WTC11 (cell line): ENCODE measurements around the gene PXDC1. TPM values are rescaled to one million over a fixed set of nuclear protein-coding genes. Genes with fewer than 3 reads are reported as not detected.

Experiments
- ATAC-seq: fragments of 200-7000 bp; cut with Tn5 transposase; 2 replicates; pipeline ENCODE4 v1.10.0; 2021; ENCODE audit warnings: mild to moderate bottlenecking, moderate library complexity
- CTCF ChIA-PET: fragments of 300-600 bp; sonication (Branson Sonifier 250); formaldehyde crosslinking; loops from one replicate; lab custom pipeline; 2021; ENCODE audit warnings: antibody characterized with exemption; lab: Charles Lee
- POLR2A ChIA-PET: fragments of 350-600 bp; sonication (Branson Sonifier 250); formaldehyde crosslinking; loops from one replicate; lab custom pipeline; 2021; ENCODE audit warnings: antibody characterized with exemption; lab: Charles Lee
- DNase-seq: peaks from one replicate; pipeline ENCODE4 v3.0.0; 2021; ENCODE audit warnings: low spot score
- H3K27ac Mint-ChIP-seq: 2 replicates; pipeline ENCODE4 v1.8.0; 2021; ENCODE audit warnings: mixed read lengths
- H3K27me3 Mint-ChIP-seq: 2 replicates; pipeline ENCODE4 v1.8.0; 2021; ENCODE audit warnings: low read depth, mild to moderate bottlenecking, moderate library complexity, mixed read lengths
- H3K36me3 Mint-ChIP-seq: 2 replicates; pipeline ENCODE4 v1.8.0; 2021; ENCODE audit warnings: mixed read lengths
- H3K4me1 Mint-ChIP-seq: 2 replicates; pipeline ENCODE4 v1.8.0; 2022; ENCODE audit warnings: mixed read lengths
- H3K4me3 Mint-ChIP-seq: 2 replicates; pipeline ENCODE4 v1.8.0; 2021; ENCODE audit warnings: mild to moderate bottlenecking, moderate library complexity, mixed read lengths
- H3K9me3 Mint-ChIP-seq: 2 replicates; pipeline ENCODE4 v1.8.0; 2021; ENCODE audit warnings: mixed read lengths
- GABPB1 ChIP-seq: sonication (generic); formaldehyde crosslinking; IDR thresholded peaks from 2 replicates; pipeline ENCODE4 v1.8.1; 2023; ENCODE audit warnings: mild to moderate bottlenecking, missing genetic modification reagents
- GTF2I ChIP-seq: fragments of 250-450 bp; sonication (Bioruptor Pico); conservative IDR thresholded peaks from 2 replicates; pipeline ENCODE4 v1.4.0; 2021; ENCODE audit warnings: mild to moderate bottlenecking
- JUN ChIP-seq: sonication (generic); formaldehyde crosslinking; IDR thresholded peaks from 2 replicates; pipeline ENCODE4 v1.8.0; 2023; ENCODE audit warnings: mild to moderate bottlenecking, missing genetic modification reagents
- NFE2L1 ChIP-seq: sonication (generic); formaldehyde crosslinking; IDR thresholded peaks from 2 replicates; pipeline ENCODE4 v1.8.1; 2023; ENCODE audit warnings: missing genetic modification reagents
- NFYB ChIP-seq: sonication (generic); formaldehyde crosslinking; conservative IDR thresholded peaks from 2 replicates; pipeline ENCODE4 v1.8.0; 2022; ENCODE audit warnings: low read depth, missing genetic modification reagents
- NR1H2 ChIP-seq: sonication (generic); formaldehyde crosslinking; IDR thresholded peaks from 2 replicates; pipeline ENCODE4 v1.9.0; 2021; ENCODE audit warnings: mild to moderate bottlenecking, moderate library complexity, missing genetic modification reagents
- OVOL2 ChIP-seq: fragments of 250-450 bp; sonication (Bioruptor Pico); IDR thresholded peaks from 2 replicates; pipeline ENCODE4 v1.9.0; 2021; ENCODE audit warnings: mild to moderate bottlenecking, borderline replicate concordance
- SMAD4 ChIP-seq: sonication (generic); formaldehyde crosslinking; IDR thresholded peaks from 2 replicates; pipeline ENCODE4 v1.8.0; 2022; ENCODE audit warnings: mild to moderate bottlenecking, missing genetic modification reagents
- SOX15 ChIP-seq: fragments of 250-450 bp; sonication (Bioruptor Pico); IDR thresholded peaks from 2 replicates; pipeline ENCODE4 v1.9.0; 2021; ENCODE audit warnings: mild to moderate bottlenecking
- TEAD1 ChIP-seq: sonication (generic); formaldehyde crosslinking; IDR thresholded peaks from 2 replicates; pipeline ENCODE4 v1.8.0; 2022; ENCODE audit warnings: mild to moderate bottlenecking, missing genetic modification reagents
- TP53 ChIP-seq: sonication (generic); formaldehyde crosslinking; IDR thresholded peaks from 2 replicates; pipeline ENCODE4 v1.8.1; 2023; ENCODE audit warnings: mild to moderate bottlenecking, missing genetic modification reagents
- ZNF138 ChIP-seq: sonication (generic); formaldehyde crosslinking; conservative IDR thresholded peaks from 2 replicates; pipeline ENCODE4 v1.8.1; 2022; ENCODE audit warnings: mild to moderate bottlenecking, moderate library complexity, missing genetic modification reagents
- ZNF232 ChIP-seq: sonication (generic); formaldehyde crosslinking; IDR thresholded peaks from 2 replicates; pipeline ENCODE4 v1.8.0; 2022; ENCODE audit warnings: mild to moderate bottlenecking, missing genetic modification reagents
- ZNF396 ChIP-seq: fragments of 250-450 bp; sonication (Bioruptor Pico); IDR thresholded peaks from 2 replicates; pipeline ENCODE4 v1.8.0; 2021; ENCODE audit warnings: mild to moderate bottlenecking, moderate library complexity, borderline replicate concordance
- total RNA-seq: library from RNA; stranded (reverse); gene quantifications from 3 replicates; pipeline ENCODE4 v1.2.3, GENCODE V29; 2021
- TF ChIP-seq, protein P1 (sequence below): fragments of 250-450 bp; sonication (Bioruptor Pico); IDR thresholded peaks from 2 replicates; pipeline ENCODE4 v1.8.0; 2021; ENCODE audit warnings: mild to moderate bottlenecking
- TF ChIP-seq, protein P2 (sequence below): sonication (generic); formaldehyde crosslinking; IDR thresholded peaks from 2 replicates; pipeline ENCODE4 v1.8.1; 2022; ENCODE audit warnings: low read depth, mild to moderate bottlenecking, moderate library complexity, missing genetic modification reagents, borderline replicate concordance
- TF ChIP-seq, protein P3 (sequence below): sonication (generic); formaldehyde crosslinking; IDR thresholded peaks from 2 replicates; pipeline ENCODE4 v1.8.0; 2022; ENCODE audit warnings: mild to moderate bottlenecking, missing genetic modification reagents
- TF ChIP-seq, protein P4 (sequence below): fragments of 250-450 bp; sonication (Bioruptor Pico); IDR thresholded peaks from 2 replicates; pipeline ENCODE4 v1.9.0; 2021; ENCODE audit warnings: mild to moderate bottlenecking
- TF ChIP-seq, protein P5 (sequence below): fragments of 250-450 bp; sonication (Bioruptor Pico); IDR thresholded peaks from 2 replicates; pipeline ENCODE4 v1.9.0; 2021; ENCODE audit warnings: mild to moderate bottlenecking
- TF ChIP-seq, protein P6 (sequence below): sonication (generic); formaldehyde crosslinking; IDR thresholded peaks from 2 replicates; pipeline ENCODE4 v1.8.1; 2023; ENCODE audit warnings: mild to moderate bottlenecking, missing genetic modification reagents
- TF ChIP-seq, protein P7 (sequence below): sonication (generic); formaldehyde crosslinking; IDR thresholded peaks from 2 replicates; pipeline ENCODE4 v1.8.0; 2022; ENCODE audit warnings: mild to moderate bottlenecking, missing genetic modification reagents
- TF ChIP-seq, protein P8 (sequence below): fragments of 200-600 bp; IDR thresholded peaks from 2 replicates; pipeline ENCODE4 v1.8.0; 2022; ENCODE audit warnings: antibody characterized with exemption
- TF ChIP-seq, protein P9 (sequence below): fragments of 250-450 bp; sonication (Bioruptor Pico); IDR thresholded peaks from 2 replicates; pipeline ENCODE4 v1.9.0; 2021; ENCODE audit warnings: mild to moderate bottlenecking, borderline replicate concordance

Gene PXDC1
- total RNA-seq, 1 experiment from 2014 or later, result 3.3 TPM

DNA sequence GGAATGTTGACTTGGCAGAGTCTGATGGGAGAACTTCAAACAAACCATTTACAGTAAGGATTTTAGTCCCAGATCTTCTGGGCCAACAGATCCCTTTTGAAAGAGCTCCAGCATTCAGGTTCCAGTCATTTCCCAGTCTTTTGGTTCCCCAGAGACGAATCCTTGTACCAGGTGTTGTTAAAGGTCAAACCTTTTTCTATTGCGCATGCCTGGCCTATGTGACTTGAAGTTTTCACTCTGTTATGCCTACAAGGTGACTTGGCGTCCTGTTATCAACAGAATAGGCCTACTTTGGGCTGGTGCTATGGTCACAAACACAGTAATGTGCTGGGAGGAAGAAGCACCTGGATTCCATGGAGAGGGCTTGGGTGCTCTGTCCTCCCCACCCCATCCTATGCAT lies 52.3 kb downstream of the PXDC1 start:
- no peak for DNase-seq
- POLR2A ChIA-PET, result no interaction called here
- ATAC-seq, result no peak
- H3K27ac Mint-ChIP-seq, result no peak overlapping the region
- H3K36me3 Mint-ChIP-seq, result peaks cover 22% of the 10 kb centered on the region
- TF ChIP-seq GABPB1 (CRISPR knock-in tag) (no peak), SOX15 (CRISPR knock-in tag) (no peak), ZNF232 (no peak), ZNF396 (no peak), SMAD4 (CRISPR knock-in tag) (no peak), TEAD1 (CRISPR knock-in tag) (no peak), NFE2L1 (CRISPR knock-in tag) (no peak), NFYB (CRISPR knock-in tag) (no peak)
- TF ChIP-seq, all 79 proteins: peak for 0
- H3K4me1 Mint-ChIP-seq, result no peaks in the 10 kb centered on the region
- H3K4me3 Mint-ChIP-seq, result no peak overlapping the region
- H3K9me3 Mint-ChIP-seq, result peaks cover 27% of the 10 kb centered on the region
- CTCF ChIA-PET, result no interaction called here
- peaks cover 9% of the 10 kb centered on the region for H3K27me3 Mint-ChIP-seq

DNA sequence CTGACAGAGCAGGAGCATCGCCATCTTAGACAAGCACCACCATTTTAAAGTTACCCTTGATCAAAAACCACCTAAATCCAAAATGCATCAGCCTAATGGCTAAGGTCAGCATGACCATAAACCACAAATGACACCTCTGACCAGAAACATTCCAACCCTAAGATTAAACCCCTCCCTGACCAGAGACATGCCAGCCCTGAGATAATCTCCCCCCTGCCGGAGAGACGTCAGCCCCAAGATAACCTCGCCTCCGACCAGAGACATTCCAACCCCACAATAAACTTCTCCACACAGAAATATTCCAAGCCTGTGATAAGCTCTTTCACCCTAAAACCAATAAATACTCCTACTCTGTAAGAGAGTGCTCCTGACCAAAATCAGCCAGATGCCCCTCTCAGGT lies 53.5 kb downstream of the PXDC1 start:
- ChIA-PET POLR2A (no interaction called here), CTCF (no interaction called here)
- Mint-ChIP-seq H3K9me3 (peaks cover 27% of the 10 kb centered on the region), H3K27ac (no peak overlapping the region), H3K4me1 (no peaks in the 10 kb centered on the region), H3K27me3 (peaks cover 9% of the 10 kb centered on the region), H3K4me3 (no peak overlapping the region), H3K36me3 (peaks cover 22% of the 10 kb centered on the region)
- ATAC-seq (no peak), DNase-seq (no peak)
- TF ChIP-seq GTF2I (CRISPR knock-in tag) (no peak), OVOL2 (CRISPR knock-in tag) (no peak), ZNF138 (CRISPR knock-in tag) (no peak), TP53 (CRISPR knock-in tag) (no peak), NR1H2 (CRISPR knock-in tag) (no peak), JUN (CRISPR knock-in tag) (no peak)
- TF ChIP-seq, protein P1, sequence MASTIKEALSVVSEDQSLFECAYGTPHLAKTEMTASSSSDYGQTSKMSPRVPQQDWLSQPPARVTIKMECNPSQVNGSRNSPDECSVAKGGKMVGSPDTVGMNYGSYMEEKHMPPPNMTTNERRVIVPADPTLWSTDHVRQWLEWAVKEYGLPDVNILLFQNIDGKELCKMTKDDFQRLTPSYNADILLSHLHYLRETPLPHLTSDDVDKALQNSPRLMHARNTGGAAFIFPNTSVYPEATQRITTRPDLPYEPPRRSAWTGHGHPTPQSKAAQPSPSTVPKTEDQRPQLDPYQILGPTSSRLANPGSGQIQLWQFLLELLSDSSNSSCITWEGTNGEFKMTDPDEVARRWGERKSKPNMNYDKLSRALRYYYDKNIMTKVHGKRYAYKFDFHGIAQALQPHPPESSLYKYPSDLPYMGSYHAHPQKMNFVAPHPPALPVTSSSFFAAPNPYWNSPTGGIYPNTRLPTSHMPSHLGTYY (CRISPR knock-in tag), result no peak
- TF ChIP-seq, protein P2, sequence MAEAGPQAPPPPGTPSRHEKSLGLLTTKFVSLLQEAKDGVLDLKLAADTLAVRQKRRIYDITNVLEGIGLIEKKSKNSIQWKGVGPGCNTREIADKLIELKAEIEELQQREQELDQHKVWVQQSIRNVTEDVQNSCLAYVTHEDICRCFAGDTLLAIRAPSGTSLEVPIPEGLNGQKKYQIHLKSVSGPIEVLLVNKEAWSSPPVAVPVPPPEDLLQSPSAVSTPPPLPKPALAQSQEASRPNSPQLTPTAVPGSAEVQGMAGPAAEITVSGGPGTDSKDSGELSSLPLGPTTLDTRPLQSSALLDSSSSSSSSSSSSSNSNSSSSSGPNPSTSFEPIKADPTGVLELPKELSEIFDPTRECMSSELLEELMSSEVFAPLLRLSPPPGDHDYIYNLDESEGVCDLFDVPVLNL (CRISPR knock-in tag), result no peak
- TF ChIP-seq, protein P3, sequence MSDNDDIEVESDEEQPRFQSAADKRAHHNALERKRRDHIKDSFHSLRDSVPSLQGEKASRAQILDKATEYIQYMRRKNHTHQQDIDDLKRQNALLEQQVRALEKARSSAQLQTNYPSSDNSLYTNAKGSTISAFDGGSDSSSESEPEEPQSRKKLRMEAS (CRISPR knock-in tag), result no peak
- TF ChIP-seq, protein P4, sequence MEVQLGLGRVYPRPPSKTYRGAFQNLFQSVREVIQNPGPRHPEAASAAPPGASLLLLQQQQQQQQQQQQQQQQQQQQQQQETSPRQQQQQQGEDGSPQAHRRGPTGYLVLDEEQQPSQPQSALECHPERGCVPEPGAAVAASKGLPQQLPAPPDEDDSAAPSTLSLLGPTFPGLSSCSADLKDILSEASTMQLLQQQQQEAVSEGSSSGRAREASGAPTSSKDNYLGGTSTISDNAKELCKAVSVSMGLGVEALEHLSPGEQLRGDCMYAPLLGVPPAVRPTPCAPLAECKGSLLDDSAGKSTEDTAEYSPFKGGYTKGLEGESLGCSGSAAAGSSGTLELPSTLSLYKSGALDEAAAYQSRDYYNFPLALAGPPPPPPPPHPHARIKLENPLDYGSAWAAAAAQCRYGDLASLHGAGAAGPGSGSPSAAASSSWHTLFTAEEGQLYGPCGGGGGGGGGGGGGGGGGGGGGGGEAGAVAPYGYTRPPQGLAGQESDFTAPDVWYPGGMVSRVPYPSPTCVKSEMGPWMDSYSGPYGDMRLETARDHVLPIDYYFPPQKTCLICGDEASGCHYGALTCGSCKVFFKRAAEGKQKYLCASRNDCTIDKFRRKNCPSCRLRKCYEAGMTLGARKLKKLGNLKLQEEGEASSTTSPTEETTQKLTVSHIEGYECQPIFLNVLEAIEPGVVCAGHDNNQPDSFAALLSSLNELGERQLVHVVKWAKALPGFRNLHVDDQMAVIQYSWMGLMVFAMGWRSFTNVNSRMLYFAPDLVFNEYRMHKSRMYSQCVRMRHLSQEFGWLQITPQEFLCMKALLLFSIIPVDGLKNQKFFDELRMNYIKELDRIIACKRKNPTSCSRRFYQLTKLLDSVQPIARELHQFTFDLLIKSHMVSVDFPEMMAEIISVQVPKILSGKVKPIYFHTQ (CRISPR knock-in tag), result no peak
- TF ChIP-seq, protein P5, sequence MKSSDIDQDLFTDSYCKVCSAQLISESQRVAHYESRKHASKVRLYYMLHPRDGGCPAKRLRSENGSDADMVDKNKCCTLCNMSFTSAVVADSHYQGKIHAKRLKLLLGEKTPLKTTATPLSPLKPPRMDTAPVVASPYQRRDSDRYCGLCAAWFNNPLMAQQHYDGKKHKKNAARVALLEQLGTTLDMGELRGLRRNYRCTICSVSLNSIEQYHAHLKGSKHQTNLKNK (CRISPR knock-in tag), result no peak
- TF ChIP-seq, protein P6, sequence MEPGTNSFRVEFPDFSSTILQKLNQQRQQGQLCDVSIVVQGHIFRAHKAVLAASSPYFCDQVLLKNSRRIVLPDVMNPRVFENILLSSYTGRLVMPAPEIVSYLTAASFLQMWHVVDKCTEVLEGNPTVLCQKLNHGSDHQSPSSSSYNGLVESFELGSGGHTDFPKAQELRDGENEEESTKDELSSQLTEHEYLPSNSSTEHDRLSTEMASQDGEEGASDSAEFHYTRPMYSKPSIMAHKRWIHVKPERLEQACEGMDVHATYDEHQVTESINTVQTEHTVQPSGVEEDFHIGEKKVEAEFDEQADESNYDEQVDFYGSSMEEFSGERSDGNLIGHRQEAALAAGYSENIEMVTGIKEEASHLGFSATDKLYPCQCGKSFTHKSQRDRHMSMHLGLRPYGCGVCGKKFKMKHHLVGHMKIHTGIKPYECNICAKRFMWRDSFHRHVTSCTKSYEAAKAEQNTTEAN (CRISPR knock-in tag), result no peak
- TF ChIP-seq, protein P7, sequence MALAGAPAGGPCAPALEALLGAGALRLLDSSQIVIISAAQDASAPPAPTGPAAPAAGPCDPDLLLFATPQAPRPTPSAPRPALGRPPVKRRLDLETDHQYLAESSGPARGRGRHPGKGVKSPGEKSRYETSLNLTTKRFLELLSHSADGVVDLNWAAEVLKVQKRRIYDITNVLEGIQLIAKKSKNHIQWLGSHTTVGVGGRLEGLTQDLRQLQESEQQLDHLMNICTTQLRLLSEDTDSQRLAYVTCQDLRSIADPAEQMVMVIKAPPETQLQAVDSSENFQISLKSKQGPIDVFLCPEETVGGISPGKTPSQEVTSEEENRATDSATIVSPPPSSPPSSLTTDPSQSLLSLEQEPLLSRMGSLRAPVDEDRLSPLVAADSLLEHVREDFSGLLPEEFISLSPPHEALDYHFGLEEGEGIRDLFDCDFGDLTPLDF (CRISPR knock-in tag), result no peak
- TF ChIP-seq, protein P8, sequence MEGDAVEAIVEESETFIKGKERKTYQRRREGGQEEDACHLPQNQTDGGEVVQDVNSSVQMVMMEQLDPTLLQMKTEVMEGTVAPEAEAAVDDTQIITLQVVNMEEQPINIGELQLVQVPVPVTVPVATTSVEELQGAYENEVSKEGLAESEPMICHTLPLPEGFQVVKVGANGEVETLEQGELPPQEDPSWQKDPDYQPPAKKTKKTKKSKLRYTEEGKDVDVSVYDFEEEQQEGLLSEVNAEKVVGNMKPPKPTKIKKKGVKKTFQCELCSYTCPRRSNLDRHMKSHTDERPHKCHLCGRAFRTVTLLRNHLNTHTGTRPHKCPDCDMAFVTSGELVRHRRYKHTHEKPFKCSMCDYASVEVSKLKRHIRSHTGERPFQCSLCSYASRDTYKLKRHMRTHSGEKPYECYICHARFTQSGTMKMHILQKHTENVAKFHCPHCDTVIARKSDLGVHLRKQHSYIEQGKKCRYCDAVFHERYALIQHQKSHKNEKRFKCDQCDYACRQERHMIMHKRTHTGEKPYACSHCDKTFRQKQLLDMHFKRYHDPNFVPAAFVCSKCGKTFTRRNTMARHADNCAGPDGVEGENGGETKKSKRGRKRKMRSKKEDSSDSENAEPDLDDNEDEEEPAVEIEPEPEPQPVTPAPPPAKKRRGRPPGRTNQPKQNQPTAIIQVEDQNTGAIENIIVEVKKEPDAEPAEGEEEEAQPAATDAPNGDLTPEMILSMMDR, result no peak
- TF ChIP-seq, protein P9, sequence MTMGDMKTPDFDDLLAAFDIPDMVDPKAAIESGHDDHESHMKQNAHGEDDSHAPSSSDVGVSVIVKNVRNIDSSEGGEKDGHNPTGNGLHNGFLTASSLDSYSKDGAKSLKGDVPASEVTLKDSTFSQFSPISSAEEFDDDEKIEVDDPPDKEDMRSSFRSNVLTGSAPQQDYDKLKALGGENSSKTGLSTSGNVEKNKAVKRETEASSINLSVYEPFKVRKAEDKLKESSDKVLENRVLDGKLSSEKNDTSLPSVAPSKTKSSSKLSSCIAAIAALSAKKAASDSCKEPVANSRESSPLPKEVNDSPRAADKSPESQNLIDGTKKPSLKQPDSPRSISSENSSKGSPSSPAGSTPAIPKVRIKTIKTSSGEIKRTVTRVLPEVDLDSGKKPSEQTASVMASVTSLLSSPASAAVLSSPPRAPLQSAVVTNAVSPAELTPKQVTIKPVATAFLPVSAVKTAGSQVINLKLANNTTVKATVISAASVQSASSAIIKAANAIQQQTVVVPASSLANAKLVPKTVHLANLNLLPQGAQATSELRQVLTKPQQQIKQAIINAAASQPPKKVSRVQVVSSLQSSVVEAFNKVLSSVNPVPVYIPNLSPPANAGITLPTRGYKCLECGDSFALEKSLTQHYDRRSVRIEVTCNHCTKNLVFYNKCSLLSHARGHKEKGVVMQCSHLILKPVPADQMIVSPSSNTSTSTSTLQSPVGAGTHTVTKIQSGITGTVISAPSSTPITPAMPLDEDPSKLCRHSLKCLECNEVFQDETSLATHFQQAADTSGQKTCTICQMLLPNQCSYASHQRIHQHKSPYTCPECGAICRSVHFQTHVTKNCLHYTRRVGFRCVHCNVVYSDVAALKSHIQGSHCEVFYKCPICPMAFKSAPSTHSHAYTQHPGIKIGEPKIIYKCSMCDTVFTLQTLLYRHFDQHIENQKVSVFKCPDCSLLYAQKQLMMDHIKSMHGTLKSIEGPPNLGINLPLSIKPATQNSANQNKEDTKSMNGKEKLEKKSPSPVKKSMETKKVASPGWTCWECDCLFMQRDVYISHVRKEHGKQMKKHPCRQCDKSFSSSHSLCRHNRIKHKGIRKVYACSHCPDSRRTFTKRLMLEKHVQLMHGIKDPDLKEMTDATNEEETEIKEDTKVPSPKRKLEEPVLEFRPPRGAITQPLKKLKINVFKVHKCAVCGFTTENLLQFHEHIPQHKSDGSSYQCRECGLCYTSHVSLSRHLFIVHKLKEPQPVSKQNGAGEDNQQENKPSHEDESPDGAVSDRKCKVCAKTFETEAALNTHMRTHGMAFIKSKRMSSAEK, result no peak
